Breast epithelium (tissue), 4 donors: ENCODE results near the gene MCTP2. TPM values are rescaled to one million over a fixed set of nuclear protein-coding genes. Genes with fewer than 3 reads are reported as not detected.

Experiments
- DNase-seq, 2 donors: peaks; one replicate each; pipeline ENCODE4 v3.0.0-alpha.2; 2019; ENCODE audit warnings: low spot score in 2 of 2
- H3K27ac ChIP-seq, 2 donors: fragments of 200-600 bp; sonication (generic) in 1 of 2; one replicate each; pipeline ENCODE4 v1.5.1; 2016 to 2019; ENCODE audit warnings: mild to moderate bottlenecking in 1 of 2
- H3K27me3 ChIP-seq, 2 donors: fragments of 200-600 bp; sonication (generic) in 1 of 2; one replicate each; pipeline versions ENCODE4 v1.5.1 to v1.6.0; 2017 to 2019; ENCODE audit warnings: control low read depth in 1 of 2, mild to moderate bottlenecking in 1 of 2
- H3K36me3 ChIP-seq: fragments of 200-600 bp; one replicate; pipeline ENCODE4 v1.5.1; 2019
- H3K4me1 ChIP-seq, 2 donors: fragments of 200-600 bp; sonication (generic); one replicate each; pipeline ENCODE4 v1.5.1; 2016 to 2019; ENCODE audit warnings: control low read depth in 1 of 2
- H3K4me3 ChIP-seq, 3 donors: fragments of 200-600 bp; sonication (generic); 1 replicate in 2 of 3; 2 replicates in 1 of 3; pipeline ENCODE4 v1.5.1; 2016 to 2019; ENCODE audit warnings: mild to moderate bottlenecking in 3 of 3, moderate library complexity in 2 of 3
- H3K9me3 ChIP-seq, 2 donors: fragments of 200-600 bp; sonication (generic) in 1 of 2; one replicate each; pipeline ENCODE4 v1.5.1; 2016 to 2019; ENCODE audit warnings: control low read depth in 1 of 2
- POLR2A ChIP-seq: fragments of 450-650 bp; IDR thresholded peaks from one replicate; pipeline ENCODE4 v1.6.1; 2016; ENCODE audit warnings: antibody characterized with exemption, mild to moderate bottlenecking, moderate library complexity
- POLR2AphosphoS5 ChIP-seq, 3 donors: sonication (generic); formaldehyde crosslinking; IDR thresholded peaks; one replicate each; pipeline ENCODE4 v1.6.1; 2017; ENCODE audit warnings: antibody characterized with exemption in 3 of 3
- intact Hi-C: fragments of 100-400 bp; cut with DNase I; formaldehyde crosslinking; loops from one replicate; pipeline ENCODE4 v1.15.1; 2023; ENCODE audit warnings: low total_unique reads
- total RNA-seq, 3 donors: library from RNA; depleted of rRNA; stranded (reverse); fragments of >200 nt; gene quantifications; one replicate each; pipeline ENCODE4 v1.1.0, GENCODE V29; 2016
- TF ChIP-seq, protein P1 (sequence below), 3 donors: fragments of 450-650 bp; IDR thresholded peaks; one replicate each; pipeline ENCODE4 v1.5.1; 2016 to 2017; ENCODE audit warnings: antibody characterized with exemption in 3 of 3, mild to moderate bottlenecking in 3 of 3, moderate library complexity in 3 of 3

The MCTP2 gene
- total RNA-seq, 3 donors from 2014 or later, result 6.4 to 46.2 (median 25.9) TPM

DNA sequence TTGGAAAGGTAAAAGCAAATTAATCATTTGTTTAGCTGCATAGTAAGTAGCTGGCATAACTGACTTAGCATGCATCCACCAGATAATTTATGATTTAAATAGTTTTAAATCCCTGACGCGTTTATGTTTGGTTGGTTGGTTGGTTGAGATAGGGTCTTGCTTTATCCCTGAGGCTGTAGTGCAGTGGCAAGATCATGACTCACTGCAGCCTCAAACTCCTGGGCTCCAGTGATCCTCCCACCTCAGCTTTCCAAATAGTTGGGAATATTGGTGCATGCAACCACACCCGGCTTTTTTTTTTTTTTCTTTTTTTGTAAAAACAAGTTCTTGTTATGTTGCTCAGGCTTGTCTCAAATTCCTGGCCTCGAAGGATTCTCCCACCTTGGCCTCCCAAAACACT is 263.4 kb downstream of the MCTP2 start:
- Histone ChIP-seq H3K27me3 (no peaks in the 10 kb centered on the region), H3K4me1 (no peaks in the 10 kb centered on the region), H3K4me3 (no peak overlapping the region), H3K36me3 (no peaks in the 10 kb centered on the region), H3K9me3 (peaks cover 0 to 6% of the 10 kb centered on the region in 2 donors), H3K27ac (no peak overlapping the region)
- intact Hi-C loops, result no loop called here
- TF ChIP-seq POLR2A (no peak), POLR2AphosphoS5 (IDR thresholded peaks at IDR 0.05) (no peak)
- TF ChIP-seq, protein P1, sequence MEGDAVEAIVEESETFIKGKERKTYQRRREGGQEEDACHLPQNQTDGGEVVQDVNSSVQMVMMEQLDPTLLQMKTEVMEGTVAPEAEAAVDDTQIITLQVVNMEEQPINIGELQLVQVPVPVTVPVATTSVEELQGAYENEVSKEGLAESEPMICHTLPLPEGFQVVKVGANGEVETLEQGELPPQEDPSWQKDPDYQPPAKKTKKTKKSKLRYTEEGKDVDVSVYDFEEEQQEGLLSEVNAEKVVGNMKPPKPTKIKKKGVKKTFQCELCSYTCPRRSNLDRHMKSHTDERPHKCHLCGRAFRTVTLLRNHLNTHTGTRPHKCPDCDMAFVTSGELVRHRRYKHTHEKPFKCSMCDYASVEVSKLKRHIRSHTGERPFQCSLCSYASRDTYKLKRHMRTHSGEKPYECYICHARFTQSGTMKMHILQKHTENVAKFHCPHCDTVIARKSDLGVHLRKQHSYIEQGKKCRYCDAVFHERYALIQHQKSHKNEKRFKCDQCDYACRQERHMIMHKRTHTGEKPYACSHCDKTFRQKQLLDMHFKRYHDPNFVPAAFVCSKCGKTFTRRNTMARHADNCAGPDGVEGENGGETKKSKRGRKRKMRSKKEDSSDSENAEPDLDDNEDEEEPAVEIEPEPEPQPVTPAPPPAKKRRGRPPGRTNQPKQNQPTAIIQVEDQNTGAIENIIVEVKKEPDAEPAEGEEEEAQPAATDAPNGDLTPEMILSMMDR (IDR thresholded peaks at IDR 0.05), result no peak
- no peak for DNase-seq

DNA sequence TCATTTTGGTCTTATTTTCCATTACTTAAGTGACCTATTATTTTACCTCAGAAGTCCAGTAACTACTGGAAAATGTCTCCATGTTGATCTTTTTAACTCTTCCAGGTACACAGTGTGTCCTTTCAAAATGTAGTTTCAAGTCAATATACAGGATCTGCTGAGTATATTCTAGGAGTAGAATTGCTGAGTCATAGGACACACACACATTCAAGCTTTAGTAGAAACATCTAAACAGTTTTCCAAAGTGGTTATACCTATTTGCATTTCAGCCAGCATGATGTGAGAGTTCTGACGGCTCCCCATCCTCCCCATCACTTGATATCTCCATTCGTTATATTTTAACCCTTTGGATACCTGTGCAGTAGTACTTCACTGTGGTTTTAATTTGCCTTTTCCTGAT is 271.9 kb downstream of the MCTP2 start:
- Histone ChIP-seq H3K4me1 (no peaks in the 10 kb centered on the region), H3K9me3 (peaks cover 3 to 12% of the 10 kb centered on the region in 2 donors), H3K4me3 (no peak overlapping the region), H3K27me3 (no peaks in the 10 kb centered on the region), H3K36me3 (no peaks in the 10 kb centered on the region), H3K27ac (no peak overlapping the region)
- TF ChIP-seq, protein P1 (IDR thresholded peaks at IDR 0.05), result no peak
- TF ChIP-seq POLR2A, result no peak
- no peak for TF ChIP-seq POLR2AphosphoS5 (IDR thresholded peaks at IDR 0.05)
- DNase-seq, result no peak
- intact Hi-C loops, result no loop called here

DNA sequence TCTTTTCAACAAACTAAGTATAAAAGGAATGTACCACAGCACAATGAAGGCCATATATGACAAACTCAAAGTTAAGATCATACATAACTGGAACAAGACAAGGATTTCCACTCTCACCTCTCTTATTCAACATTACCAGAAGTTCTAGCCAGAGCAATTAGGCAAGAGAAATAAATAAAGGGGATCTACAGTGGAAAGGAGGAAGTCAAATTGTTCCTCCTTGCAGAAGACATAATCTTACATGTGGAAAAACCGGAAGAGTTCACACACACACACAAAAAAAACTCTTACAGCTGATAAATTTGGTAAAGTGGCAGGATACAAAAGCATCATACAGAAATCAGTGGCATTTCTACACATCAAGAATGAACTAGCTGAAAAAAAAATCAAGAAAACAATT is 277.9 kb downstream of the MCTP2 start:
- H3K27ac ChIP-seq, result no peak overlapping the region
- TF ChIP-seq, protein P1 (IDR thresholded peaks at IDR 0.05), result no peak
- no peak for TF ChIP-seq POLR2AphosphoS5 (IDR thresholded peaks at IDR 0.05)
- no peak for TF ChIP-seq POLR2A
- H3K9me3 ChIP-seq, result peaks cover 0 to 16% of the 10 kb centered on the region in 2 donors
- H3K36me3 ChIP-seq, result no peaks in the 10 kb centered on the region
- intact Hi-C loops, result no loop called here
- no peak overlapping the region for H3K4me3 ChIP-seq
- no peak for DNase-seq
- H3K4me1 ChIP-seq, result no peaks in the 10 kb centered on the region
- H3K27me3 ChIP-seq, result no peaks in the 10 kb centered on the region

DNA sequence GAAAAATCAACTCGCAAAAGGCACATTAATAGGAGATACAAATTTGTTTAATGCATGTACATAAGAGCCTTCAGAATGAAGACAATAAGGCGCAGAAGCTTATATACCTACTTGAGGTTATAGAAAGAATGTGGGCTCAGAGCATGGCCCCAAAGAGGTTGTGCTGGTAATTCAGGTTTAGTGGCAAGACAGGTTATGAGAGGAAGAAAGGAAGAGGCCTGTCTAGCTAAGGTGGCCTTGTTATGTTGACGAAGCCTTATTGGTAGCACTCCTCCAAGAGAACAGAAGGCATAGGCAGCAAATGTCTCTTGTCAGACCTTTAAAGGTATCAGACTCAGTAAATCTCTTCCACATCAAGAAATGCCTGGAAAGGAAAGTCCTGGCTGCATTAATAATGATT is 290.8 kb downstream of the MCTP2 start:
- Histone ChIP-seq H3K4me3 (no peak overlapping the region), H3K27ac (no peak overlapping the region), H3K4me1 (no peaks in the 10 kb centered on the region), H3K9me3 (no peaks in the 10 kb centered on the region), H3K27me3 (no peaks in the 10 kb centered on the region), H3K36me3 (no peaks in the 10 kb centered on the region)
- intact Hi-C loops, result no loop called here
- no peak for DNase-seq
- TF ChIP-seq, protein P1 (IDR thresholded peaks at IDR 0.05), result no peak
- no peak for TF ChIP-seq POLR2A
- TF ChIP-seq POLR2AphosphoS5 (IDR thresholded peaks at IDR 0.05), result no peak

DNA sequence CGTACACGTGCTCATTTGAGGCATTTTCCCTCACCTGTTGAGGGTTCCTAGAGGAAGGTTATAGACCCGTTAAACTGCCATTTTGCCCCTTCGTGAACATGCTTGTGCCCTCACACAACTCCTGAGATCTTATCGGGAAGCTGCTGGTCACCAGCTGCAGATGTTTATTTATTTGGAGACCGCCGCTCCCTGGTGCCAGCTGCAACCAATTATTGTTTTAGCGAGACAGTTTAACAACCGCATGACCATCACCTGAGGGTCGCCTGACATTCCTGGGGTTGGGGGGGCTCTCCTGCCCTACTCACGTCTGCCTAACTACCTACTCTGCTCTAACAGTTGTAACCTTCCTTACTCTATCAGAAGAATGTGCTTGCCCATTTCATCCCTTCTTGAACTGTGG is 292.5 kb downstream of the MCTP2 start:
- TF ChIP-seq, protein P1 (IDR thresholded peaks at IDR 0.05), result no peak
- TF ChIP-seq POLR2AphosphoS5 (IDR thresholded peaks at IDR 0.05), result no peak
- TF ChIP-seq POLR2A, result no peak
- no peaks in the 10 kb centered on the region for H3K9me3 ChIP-seq
- H3K4me3 ChIP-seq, result no peak overlapping the region
- no peak for DNase-seq
- H3K27me3 ChIP-seq, result no peaks in the 10 kb centered on the region
- intact Hi-C loops, result no loop called here
- no peaks in the 10 kb centered on the region for H3K4me1 ChIP-seq
- no peaks in the 10 kb centered on the region for H3K36me3 ChIP-seq
- no peak overlapping the region for H3K27ac ChIP-seq
